Right renal pelvis (tissue), 4 donors: Measurements from ENCODE around the gene MANEA. TPM values are rescaled to one million over a fixed set of nuclear protein-coding genes. Genes with fewer than 3 reads are reported as not detected.
"Not testable (repeated sequence)": the region's sequence is repeated elsewhere in the genome, so short reads cannot be mapped to it uniquely, and the experiment has no call there.

Experiments used
- DNase-seq, 4 donors: peaks; one replicate each; pipeline ENCODE4 v3.0.0-alpha.2; 2013; ENCODE audit warnings: low read depth in 4 of 4, low spot score in 3 of 4, missing footprints in 1 of 4
- polyA plus RNA-seq, 4 donors: library from polyadenylated mRNA; unstranded; fragments of 120-200 nt; gene quantifications; one replicate each; pipeline ENCODE4 v1.2.1, GENCODE V29; 2013; ENCODE audit not compliant: insufficient read length in 4 of 4

The MANEA gene, protein sequence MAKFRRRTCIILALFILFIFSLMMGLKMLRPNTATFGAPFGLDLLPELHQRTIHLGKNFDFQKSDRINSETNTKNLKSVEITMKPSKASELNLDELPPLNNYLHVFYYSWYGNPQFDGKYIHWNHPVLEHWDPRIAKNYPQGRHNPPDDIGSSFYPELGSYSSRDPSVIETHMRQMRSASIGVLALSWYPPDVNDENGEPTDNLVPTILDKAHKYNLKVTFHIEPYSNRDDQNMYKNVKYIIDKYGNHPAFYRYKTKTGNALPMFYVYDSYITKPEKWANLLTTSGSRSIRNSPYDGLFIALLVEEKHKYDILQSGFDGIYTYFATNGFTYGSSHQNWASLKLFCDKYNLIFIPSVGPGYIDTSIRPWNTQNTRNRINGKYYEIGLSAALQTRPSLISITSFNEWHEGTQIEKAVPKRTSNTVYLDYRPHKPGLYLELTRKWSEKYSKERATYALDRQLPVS
- 10 to 100 TPM; 28.7 to 36.3 (median 33.7) TPM for polyA plus RNA-seq

DNA sequence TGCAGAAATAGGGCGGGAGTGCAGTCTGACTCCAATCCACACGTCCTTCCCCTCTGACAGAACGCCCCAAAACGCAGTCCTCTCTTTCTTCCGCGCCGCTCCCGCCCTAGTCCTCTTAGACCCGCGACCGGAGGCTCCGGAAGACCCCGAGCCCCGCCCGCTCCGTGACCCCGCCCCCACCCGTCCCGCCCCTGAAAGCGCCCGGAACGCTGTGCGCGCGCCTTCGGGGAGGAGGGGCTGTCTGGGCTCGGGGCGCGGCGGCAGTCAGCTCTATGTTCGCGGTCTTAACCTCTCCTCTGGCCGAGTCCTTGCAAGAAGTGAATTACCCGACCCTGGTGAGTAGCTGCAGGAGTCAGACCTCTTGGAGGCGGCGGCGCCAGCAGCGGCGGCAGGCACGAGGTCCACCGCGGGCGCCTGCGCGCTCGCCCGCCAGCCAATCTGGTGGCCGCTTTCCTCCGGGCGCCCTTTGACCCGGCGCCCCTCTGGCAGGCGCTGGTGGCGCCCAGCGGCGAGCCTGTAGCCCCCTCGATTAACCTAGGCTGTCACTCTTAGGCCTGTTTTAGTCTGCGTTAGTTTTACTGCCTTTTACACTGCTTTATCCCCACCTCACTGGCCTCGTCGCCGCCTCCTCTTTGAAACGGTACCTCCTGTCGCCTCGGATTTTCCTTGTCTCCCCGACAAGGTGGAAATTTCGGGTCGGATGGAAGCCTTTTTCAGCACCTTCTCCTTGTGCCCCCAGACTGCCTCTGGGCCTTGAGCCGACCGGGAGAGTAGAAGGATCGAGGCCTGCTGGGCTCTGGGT is at the start of gene MANEA:
Gene MANEA (plus strand): TSS at position 232 of the 802 bp plus-strand sequence. CDS start 8,905 bp downstream, outside the sequence.
- DNase-seq = peak; percentile 69 to 75 (median 72)

DNA sequence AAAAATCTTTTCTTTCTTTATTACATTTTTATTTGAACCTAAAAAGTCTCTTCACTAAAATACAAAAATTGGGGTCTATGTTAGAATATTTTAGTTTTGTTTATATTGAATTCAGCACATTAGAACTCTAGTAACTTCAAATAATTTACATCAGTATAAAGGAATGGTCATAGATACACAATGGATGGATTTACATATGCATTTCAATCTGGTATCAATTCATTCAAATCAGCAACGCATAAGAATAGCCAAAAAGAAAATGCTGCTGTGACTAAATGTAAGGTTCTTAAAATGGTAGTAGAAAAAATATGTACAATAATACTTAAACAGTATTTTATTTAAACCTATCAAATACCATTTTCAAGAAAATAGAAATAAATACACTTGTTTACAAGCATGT is 47.6 kb upstream of the MANEA start:
- DNase-seq = no peak

DNA sequence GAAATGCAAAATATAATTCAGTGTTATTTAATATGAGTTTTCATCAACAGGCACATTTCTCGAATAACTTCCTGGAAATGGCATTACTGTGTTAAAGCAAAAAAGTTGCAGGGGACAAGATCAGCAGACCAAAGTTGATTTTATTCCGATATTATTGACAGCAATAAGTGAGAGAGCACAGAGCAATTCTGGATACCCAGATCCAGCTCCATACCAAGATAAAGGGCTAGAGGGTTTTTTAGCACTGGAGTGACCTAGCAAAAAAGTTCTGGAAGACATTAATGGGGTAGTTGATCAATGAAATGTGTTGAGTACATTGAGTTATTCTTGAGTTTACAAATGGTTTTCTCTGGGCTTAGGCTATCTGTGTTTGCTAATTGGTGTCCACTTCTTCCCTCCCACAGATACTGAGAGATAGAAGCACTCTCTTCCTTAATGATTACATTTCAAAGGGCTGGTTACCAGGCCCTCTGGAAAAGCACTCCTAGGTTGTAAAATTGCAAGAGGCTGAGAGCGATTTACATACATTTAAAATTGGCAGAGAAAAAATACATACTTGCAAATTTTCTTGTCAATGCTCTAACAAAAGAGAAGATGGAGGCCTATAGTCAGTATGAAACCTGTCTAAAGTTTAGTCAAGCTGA is 47.0 kb upstream of the MANEA start:
- no peak for DNase-seq

DNA sequence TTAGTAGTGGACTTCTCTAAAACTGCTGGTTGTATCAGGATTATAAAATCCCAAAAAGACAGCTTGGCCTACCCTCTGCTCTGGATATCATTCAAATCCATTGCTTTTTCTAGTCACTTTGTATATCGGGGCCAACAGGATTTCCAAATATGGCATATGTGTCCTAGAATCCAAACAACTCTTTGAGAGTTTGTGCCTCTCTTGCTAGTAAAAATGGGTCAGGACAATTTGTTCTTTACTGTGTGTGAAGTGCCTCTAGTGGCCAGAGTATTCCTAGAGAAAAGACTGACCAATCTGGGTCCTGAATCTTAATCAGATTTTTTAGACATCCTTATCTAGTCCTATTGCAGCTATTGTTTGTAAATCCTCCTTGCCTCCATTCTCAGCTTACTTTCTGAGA is 33.5 kb upstream of the MANEA start:
- no peak for DNase-seq

DNA sequence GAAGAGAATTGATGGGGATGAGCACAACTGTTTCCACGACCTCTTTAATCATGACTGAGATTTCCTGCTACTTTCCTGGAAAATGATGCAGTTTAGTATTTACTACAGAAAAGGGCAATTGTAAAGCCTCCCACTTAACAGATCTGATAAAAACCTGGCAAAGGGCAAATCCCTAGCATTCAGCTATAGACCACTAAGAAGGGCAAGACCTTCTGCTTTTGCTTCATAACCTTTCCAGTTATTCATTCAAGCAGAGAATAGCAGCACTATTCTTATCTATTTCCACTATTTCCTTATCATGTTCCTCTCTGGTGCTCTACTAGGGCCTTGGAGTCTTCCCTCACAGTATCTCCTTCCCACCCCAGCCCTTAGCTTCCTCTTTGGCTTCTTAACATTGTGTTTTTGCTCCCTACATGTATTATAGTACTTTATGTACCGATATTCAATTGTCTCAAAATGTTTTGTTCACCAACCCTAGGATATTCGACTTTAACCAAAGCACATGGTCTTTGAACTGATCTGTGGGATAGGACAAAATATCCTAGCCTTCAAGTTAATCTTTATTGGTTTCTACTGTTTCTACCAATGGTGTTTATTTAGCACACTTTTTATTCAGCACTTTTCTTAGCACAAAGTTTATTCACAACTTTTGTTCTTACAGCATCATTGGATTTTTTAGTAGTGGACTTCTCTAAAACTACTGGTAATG is 32.7 kb upstream of the MANEA start:
- DNase-seq = no peak

DNA sequence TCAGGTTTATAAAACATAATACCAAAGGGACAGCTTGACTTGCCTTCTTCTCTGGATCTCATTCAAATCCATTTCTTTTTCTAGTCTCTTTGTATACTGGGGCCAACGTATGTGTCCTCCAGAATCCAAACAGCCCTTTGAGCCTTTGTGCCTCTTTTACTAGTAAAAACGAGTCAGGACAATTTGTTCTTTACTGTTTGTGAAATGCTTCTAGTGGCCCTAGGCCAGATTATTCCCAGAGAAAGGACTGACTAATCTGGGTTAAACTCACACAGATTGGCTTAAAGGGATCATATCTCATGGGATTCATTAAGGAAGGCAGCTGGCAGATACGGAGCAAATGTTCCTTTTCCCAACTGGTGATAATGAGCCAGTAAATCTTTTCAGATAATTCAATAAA is 32.1 kb upstream of the MANEA start:
- DNase-seq = no peak

DNA sequence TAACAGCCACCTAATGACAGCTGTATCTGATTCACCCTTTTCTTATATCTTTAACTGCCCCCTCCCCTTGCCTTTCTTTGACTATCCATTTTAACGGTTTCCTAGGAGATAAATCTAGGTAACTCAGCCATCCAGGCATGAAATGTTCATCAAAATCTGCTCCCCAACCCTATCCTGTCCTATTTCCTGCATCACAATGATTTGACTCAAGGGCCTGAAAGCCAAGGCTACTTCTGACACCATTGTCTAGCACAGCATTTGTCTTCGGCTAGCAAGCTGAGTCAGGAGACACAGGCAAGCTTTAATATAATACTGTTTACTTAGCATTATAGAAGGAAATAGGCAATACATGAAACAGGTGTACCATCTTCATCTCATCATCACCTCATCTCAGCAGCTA is 31.6 kb upstream of the MANEA start:
- DNase-seq = no peak

DNA sequence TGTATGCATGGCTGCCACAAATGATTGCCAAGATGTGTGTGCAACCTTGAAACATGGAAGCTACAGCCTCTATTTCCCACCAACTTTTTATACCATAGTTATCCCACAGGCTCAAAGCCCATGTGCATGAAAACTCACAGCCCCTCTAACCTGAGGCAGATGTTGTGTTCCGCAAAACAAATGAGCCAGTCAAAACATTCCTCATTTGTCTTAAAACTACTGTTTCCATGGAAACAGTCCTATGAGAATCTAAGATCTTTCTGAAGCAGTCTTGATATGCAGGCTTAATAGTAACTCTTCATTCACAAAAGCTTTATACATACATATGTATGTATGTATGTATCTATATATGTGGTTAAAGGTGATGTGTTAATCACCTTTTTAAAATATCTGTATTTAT is 31.2 kb upstream of the MANEA start:
- no peak for DNase-seq

DNA sequence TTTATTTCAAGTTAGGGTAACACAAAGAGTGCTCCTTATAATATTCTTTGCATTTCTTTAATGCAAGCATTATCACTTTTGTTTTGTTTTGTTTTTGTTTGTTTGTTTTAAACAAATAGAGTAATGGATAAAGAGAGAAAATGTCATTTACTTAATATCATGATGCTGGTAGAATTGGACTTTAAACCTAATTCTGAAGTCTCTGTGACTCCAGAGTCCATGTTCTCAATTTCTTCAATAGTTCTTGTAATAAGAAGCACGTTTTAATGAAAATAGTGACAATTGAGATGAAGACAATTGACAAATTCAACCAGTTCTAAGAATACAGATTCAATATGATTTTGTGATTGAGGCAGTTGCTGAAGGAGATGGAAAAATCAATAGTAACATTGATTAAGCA is 30.3 kb upstream of the MANEA start:
- DNase-seq = no peak

DNA sequence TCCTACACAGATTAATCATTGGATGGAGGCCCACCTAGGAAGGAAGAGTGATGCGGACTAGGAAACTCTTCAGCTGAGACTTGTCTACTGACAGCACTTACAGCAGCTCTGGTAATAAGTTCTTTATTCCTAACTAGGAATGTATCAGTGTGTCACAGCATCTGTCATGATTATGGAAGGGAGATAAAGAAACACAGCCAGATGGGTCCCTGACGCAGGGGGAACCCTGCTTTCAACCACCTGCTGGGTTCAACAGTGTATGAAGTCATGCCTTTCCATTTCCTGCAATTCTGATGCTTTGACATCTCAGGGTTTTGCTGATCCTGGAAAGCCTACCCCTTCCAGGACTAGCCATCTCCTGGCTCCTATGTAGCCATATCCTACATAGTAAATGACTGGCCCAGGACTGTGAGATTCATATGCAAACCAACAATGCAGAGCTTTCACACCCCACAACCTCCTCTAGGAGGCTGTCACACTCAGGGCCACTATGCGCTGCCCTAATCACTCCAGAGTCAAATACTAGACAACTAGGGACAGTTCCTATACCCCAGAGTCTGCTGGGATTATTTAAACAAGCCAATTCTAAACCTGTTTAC is 29.0 kb upstream of the MANEA start:
- DNase-seq = no peak

DNA sequence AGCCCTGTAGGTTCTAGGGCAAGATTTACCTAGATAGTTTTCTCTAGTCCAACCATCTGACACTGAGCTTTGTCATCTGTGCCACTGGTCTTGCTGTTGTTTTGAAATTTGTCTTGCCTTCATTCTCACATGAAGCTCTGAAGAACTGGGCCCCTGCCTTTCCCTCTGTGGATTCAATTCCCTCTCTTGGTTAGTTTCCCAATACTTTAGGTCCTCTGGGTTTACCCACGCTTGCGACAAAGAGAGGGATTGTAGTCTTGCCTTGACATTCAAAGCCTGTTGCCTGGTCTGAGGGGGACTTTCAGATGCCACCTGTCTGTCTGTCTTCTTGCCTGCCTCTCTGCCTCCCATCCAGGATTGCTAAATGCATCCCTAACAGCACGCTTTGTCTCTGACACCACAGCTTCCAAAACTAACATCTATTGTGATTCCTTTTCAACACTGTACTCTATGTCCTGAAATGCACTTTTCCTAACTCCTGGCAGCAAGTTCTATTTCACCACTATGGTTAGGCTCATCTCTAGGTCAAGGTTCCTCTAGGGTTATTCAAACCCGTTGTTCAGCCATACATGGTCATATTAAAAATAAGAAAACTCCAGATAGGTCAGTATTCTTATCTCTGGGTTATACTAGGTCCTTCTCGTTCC is 25.5 kb upstream of the MANEA start:
- DNase-seq = no peak

DNA sequence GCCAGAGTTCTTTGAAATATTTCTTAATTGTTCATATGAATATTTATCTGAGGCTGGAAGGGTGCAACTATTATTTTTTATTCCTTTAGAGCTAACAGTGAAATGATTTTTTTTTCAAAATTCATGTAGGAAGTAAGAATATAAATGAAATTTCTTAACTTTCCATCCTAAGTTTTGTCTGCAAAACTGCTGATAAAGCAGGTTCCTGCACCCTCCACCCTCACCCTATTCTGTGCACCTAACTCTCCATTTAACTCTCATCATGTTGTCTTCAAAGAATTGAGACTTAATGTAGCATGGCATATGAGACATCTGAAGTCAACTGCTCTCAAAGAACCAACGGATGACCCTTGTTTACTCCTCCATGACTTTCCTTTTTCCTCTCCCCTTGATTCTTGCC is 23.5 kb upstream of the MANEA start:
- no peak for DNase-seq

DNA sequence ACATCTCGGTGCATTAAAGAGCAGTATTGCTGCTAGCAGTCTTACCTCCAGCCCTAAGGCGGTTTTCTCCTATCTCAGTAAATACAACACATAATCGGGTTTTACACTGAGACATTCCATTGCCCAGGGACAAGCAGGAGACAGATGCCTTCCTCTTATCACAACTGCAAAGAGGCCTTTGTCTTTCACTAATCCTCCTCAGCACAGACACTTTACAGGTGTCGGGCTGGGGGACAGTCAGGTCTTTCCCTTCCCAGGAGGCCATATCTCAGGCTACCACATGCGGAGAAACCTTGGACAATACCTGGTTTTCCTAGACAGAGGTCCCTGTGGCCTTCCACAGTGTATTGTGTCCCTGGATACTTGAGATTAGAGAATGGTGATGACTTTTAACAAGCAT is 16.4 kb upstream of the MANEA start:
- DNase-seq = not testable (repeated sequence)

DNA sequence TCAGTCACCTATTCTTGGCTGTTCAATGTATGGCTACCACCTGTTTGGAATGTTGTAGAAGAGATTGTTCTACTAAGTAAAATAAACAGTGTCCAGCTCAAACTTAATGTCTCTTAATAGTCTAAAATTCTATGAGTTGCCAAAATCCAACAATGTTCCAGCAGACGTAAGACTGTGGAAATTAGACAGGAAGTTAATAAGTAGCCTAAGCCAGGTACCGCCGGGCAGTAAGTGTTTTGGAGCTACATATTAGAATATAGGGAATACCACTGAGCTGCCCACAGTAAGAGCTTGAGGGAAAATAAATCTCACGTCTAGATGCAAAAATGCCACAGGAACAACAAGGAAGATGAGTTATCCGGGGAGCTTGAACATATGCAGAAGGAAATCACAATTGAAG is 7.8 kb upstream of the MANEA start:
- no peak for DNase-seq

DNA sequence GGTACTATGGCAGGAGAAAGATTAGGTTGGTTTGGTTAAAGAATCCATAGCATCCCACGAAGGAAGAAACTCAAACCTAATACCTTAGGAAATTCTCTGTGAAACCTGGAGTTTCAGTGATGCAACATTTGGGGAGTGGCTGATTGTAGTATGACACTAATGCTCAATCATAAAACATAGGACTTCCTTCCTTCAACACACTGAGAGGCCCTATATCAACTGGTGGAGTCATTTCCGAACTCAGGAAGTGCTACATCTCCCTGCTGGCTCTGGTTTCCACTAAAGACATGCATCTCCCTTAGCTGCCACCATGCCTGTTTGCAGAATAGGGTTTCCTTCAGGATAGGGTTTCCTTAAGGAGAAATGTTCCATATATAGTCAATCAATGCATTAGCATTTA is 5.2 kb upstream of the MANEA start:
- no peak for DNase-seq

DNA sequence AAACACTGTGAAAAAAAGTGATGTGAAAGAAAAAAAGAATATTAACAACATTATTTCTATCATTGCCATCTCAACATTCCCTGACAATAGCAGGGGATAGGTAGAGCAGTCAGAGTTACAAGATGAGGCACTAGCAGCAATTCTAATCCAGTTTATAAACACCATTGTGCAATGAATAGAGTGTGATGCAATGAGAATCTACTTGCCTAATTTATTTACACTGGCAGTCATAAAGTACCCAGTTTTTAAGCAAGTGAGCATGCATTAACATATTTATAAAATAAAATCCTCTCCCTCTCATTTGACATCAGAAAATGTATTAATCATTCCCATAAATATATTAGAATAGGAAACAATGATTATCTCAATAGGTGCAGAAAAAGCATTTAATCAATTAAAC is 2.5 kb upstream of the MANEA start:
- no peak for DNase-seq

DNA sequence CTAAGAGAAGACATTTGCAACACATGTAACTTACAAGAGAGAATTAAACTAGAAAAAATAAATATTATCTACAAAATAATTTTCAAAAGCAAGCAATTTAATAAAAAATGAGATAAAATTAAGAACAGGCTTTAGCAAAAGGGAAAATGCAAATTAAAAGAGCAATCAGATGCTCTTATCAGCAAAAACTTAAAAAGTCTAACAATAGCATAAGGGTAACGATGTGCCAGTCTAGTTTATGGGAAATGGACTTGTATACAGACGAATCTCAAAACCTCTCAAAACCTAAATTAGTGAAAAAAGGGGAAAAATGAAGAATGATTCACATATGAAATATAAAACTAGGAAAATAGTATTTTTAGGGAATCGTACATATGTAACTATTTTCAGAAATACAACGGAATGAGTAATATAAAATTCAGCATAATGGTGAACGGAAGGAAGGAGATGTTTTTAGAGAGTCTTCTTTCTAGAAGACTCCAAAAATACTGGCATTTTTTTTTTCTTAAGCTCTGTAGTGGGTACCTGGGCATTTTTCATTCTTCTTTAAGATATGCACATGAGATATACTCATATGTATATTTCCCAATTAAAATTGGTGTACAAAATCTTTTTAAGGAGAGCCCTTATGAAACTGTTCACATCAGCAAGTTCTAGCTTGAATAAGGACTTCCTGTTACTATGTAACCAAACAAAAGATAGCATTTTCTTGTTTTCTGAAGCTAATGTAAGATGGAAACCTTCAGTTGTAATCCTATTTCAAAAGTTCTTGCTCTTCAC is 927 bp upstream of the MANEA start:
- peak in 1 of 4 donors; percentile 20 for DNase-seq

DNA sequence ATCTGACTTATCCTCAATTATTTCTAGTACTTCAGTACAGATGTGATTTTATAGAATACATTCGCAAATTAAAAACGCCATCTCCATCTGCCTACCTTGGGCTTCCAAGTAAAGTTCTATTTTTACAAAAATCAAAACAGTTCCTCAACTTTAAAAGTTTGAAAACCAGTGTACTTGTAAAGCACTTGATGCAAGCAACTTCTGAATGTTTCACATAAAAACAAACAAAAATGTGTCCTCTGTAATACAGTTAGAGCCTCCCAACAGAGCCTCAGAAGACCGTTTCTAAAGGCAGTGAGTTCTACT is 384 bp upstream of the MANEA start:
- DNase-seq = peak in 2 of 4 donors; percentile 31 to 40

DNA sequence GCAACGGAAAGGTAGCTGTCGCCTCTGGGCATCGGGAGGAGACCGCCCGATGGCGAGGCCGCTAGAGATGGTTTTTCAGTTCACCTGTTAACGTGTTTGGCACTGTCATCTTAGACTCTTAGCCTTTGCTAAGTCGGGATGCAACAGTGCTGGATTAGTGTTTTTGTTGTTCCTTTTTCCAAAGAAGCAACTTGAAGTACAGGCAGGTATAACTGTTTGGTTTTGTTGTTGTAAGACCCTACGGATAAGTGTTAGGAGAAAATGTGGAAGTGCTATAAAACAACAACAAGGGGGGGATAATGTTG is 723 bp downstream of the MANEA start:
- no peak for DNase-seq
